Activated CD4-positive, alpha-beta T cell treated with anti-CD3 and anti-CD28 coated beads, Interleukin-2, amount 50 U/mL, for 48 hours (primary cell): ENCODE data around the gene ARHGAP6.

Experiments used
- DNase-seq, 2 experiments: peaks; one replicate each; pipeline ENCODE4 v3.0.0-alpha.2; 2020

The ARHGAP6 gene

GRCh38 chrX:11451151-11451550 lies 214.6 kb downstream of the ARHGAP6 start:
- no peak for DNase-seq

GRCh38 chrX:11450354-11450753 lies 215.4 kb downstream of the ARHGAP6 start:
- DNase-seq = no peak

DNA sequence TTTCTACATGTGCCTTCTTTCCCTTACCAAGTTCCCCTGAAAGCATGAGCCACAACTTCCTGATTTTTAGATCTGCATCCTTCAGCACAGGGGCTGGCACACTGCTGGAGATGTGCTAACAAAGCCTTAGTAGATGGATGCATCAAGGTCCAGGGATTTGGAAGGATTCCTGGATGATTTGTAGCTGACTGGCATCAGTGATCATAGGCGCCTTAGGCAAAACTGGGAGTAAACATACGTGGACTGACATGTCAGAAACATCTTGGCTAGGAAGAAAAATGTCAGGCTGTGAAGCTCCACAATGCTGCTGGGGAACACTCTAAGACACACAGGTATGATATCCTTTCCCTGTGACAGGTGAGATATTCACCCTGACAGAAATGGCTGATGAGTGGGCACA lies 216.1 kb downstream of the ARHGAP6 start:
- DNase-seq = no peak

DNA sequence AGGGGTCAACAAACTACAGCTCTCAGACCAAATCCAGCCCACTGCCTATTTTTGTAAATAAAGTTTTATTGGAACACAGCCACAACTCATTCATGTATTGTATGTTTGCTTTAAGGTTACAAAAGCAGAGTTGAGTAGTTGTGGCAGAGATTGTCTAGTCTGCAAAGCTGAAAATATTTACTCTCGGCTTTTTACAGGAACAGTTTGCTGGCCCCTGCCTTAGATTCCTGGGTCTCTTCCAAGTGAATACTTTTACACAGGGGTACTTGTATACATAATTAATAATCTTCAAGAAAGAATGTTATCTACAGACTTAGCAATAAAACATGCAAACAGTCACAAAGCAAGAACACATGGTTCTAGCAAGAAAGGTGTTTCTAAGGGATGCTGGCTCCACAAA lies 218.3 kb downstream of the ARHGAP6 start:
- no peak for DNase-seq

DNA sequence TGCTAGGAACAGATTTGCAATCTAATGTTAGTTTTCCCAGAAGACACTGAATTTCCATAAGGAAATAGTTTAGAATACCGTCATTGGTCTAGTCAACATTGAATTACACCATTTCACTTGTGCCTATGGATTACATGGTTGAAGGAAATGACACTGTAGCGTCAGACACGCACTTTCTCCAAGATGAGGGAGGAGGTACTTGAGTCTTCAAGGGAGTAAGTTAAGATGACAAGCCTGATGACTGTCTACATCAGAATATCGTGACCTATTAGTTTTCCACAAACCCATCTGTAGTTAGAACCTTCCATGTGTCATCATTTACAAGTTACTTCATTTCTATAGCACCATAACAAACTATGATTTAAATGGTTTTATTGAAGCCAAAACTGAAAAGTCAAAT lies 218.8 kb downstream of the ARHGAP6 start:
- no peak for DNase-seq

GRCh38 chrX:11446336-11446735 lies 219.4 kb downstream of the ARHGAP6 start:
- no peak for DNase-seq

GRCh38 chrX:11445540-11445939 lies 220.2 kb downstream of the ARHGAP6 start:
- DNase-seq = no peak

DNA sequence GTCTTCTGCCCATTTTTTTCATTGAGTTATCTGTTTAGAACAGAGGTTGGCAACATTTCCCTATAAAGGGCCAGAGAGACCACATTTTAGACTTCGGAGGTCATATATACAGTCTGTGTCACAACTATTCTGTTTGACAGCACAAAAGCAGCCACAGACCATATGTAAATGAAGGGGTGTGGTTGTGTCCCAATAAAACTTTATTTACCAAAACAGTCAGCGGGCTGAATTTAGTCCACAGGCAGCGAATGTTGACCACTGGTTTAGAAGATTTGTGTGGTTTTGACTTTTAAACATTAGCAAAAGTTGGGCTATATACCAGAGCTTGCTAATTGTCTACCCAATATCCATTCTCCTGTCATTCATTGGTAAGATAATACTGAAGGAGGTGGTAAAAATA lies 221.7 kb downstream of the ARHGAP6 start:
- DNase-seq = no peak

GRCh38 chrX:11439846-11440245 lies 225.9 kb downstream of the ARHGAP6 start:
- no peak for DNase-seq

- no peak for DNase-seq
Measured at GRCh38 chrX:11438767-11439166, 227.0 kb downstream of the ARHGAP6 start.

DNA sequence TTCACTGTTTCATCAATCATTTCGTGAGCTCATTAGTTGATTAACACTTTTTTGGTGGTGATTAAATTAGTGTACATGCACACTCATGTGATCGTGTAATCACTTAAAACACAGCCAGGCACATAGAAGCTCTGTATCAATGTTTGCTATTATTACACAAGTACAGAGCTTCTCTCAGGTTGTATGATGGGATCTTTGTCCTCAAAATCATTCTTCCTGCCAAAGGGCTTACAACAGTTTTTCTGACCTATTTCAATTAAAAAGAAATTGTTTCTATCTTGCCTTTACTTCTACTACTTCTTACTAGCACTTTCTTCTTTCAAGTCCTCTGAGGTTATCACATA lies 227.4 kb downstream of the ARHGAP6 start:
- no peak for DNase-seq

GRCh38 chrX:11437642-11438379 lies 227.9 kb downstream of the ARHGAP6 start:
- no peak for DNase-seq

DNA sequence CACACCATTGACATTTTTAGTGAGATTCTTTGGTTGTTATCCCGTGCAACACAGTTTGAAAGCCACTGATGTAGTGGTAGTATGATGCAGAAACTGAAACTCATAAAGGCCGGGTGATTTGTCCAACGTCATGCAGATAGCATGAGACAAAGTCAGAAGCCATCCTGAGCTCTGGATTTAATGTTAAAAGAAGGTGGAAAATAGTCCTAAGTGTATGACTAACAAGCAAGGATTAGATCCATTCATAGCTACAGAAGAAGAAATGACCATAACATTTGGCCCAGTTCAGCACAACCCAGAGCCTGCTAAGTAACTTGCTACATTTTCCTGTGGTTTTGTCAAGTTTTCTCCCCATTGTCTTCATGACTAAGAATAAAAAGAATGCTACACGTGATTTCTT lies 230.2 kb downstream of the ARHGAP6 start:
- no peak for DNase-seq

DNA sequence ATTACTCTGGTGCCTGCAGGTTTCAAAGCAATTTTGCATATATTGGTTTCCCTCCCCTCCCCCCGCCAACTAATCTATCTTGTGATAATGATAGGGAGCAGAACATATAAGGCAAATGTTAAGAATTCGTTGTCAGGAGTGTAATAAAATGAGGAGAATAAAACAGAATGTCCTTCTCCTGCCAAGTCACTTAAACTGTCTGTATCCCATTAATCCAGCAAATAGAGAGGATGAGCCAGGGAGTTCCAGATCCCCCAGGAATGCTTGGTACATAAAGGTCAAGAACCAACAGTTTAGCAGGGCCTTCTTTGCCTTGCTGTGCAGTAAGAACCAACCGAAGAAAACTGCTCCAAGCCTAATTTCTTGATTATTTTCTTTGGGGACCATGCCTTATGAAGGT lies 231.1 kb downstream of the ARHGAP6 start:
- DNase-seq = no peak

DNA sequence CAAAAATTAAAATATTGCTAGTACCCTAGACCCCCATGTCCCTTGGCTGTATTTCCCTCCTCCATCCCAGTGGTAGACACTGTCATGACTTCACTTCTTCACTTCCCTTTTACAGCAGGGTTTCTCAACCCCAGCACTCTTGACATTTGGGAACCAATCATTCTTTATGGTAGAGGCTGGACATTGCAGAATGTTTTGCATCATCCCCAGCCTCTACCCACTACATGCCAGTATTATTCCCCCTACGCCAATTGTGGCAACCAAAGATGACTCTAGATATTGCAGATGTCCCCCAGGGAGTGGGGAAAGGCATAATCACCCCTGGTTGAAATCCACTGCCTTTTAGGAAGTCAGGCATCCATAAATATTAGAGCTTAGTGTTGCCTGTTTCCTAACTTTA lies 233.9 kb downstream of the ARHGAP6 start:
- no peak for DNase-seq

- no peak for DNase-seq
Measured at GRCh38 chrX:11430271-11430670, 235.4 kb downstream of the ARHGAP6 start.

- DNase-seq = no peak
Measured at GRCh38 chrX:11429538-11430085, 236.1 kb downstream of the ARHGAP6 start.

GRCh38 chrX:11427453-11428071 lies 238.2 kb downstream of the ARHGAP6 start:
- no peak for DNase-seq

- no peak for DNase-seq
Measured at GRCh38 chrX:11426712-11427452, 238.8 kb downstream of the ARHGAP6 start.

- DNase-seq = no peak
Measured at GRCh38 chrX:11424903-11425674, 240.6 kb downstream of the ARHGAP6 start.

- no peak for DNase-seq
Measured at GRCh38 chrX:11423949-11424348, 241.8 kb downstream of the ARHGAP6 start.

GRCh38 chrX:11423362-11423818 lies 242.3 kb downstream of the ARHGAP6 start:
- no peak for DNase-seq

DNA sequence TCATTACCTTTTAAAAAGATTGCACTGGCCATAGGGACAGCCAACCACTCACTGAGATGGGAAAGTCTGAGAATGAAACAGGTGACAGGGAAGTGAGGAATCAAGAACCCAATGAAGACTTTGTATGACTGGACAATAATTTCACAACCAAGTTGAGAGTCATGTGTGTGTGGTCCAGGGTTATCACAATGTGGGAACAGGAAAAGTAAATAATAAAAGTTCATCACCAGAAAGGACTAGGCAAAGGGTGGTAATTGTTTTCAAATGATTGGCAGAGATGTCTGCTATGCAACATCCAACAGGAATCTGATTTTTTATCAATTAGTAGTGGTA lies 243.2 kb downstream of the ARHGAP6 start:
- no peak for DNase-seq
